K562 (cell line): ENCODE results near the gene PARD6B. TPM values are rescaled to one million over a fixed set of nuclear protein-coding genes. Genes with fewer than 3 reads are reported as not detected.

Experiments used
- BCOR ChIP-seq: fragments of 450-650 bp; IDR thresholded peaks from 2 replicates; pipeline ENCODE4 v1.6.1; 2016
- CBX5 ChIP-seq: IDR thresholded peaks from 2 replicates; pipeline ENCODE4 v1.6.1; 2014; ENCODE audit warnings: low read depth, borderline replicate concordance
- EHMT2 ChIP-seq: fragments of 450-650 bp; IDR thresholded peaks from 2 replicates; pipeline ENCODE4 v1.6.1; 2018; ENCODE audit warnings: antibody characterized with exemption
- ELF2 ChIP-seq: fragments of 250-450 bp; sonication (Bioruptor Pico); IDR thresholded peaks from 2 replicates; pipeline ENCODE4 v1.5.0; 2021; ENCODE audit warnings: mild to moderate bottlenecking
- ERF ChIP-seq: fragments of 450-650 bp; formaldehyde crosslinking; IDR thresholded peaks from 2 replicates; pipeline ENCODE4 v1.4.0; 2020; ENCODE audit warnings: mild to moderate bottlenecking, mixed read lengths
- GATAD2B ChIP-seq: fragments of 450-650 bp; IDR thresholded peaks from 2 replicates; pipeline ENCODE4 v1.6.1; 2017; ENCODE audit warnings: mild to moderate bottlenecking, borderline replicate concordance
- HMG20B ChIP-seq: fragments of 250-450 bp; sonication (Bioruptor Pico); IDR thresholded peaks from 2 replicates; pipeline ENCODE4 v1.5.0; 2021; ENCODE audit warnings: mild to moderate bottlenecking
- HOXB6 ChIP-seq: fragments of 250-450 bp; sonication (Bioruptor Pico); IDR thresholded peaks from 2 replicates; pipeline ENCODE4 v1.5.1; 2022; ENCODE audit warnings: mild to moderate bottlenecking, borderline replicate concordance
- IRF2 ChIP-seq: sonication (generic); formaldehyde crosslinking; IDR thresholded peaks from 2 replicates; pipeline ENCODE4 v1.8.1; 2022; ENCODE audit warnings: mild to moderate bottlenecking, missing genetic modification reagents
- KLF1 ChIP-seq: fragments of 450-650 bp; IDR thresholded peaks from 2 replicates; pipeline ENCODE4 v1.6.1; 2016; ENCODE audit warnings: missing genetic modification characterization, missing compliant biosample characterization
- NEUROD1 ChIP-seq: fragments of 150-350 bp; IDR thresholded peaks from 2 replicates; pipeline ENCODE4 v1.6.1; 2014; ENCODE audit warnings: borderline replicate concordance, low read length, low read depth; ENCODE audit not compliant: partially characterized antibody
- NR2F6 ChIP-seq: fragments of 450-650 bp; formaldehyde crosslinking; IDR thresholded peaks from 2 replicates; pipeline ENCODE4 v1.4.0; 2020; ENCODE audit warnings: mild to moderate bottlenecking
- SETDB1 ChIP-seq: IDR thresholded peaks from one replicate; pipeline ENCODE4 v1.6.1; 2012; ENCODE audit warnings: low read length, control low read depth, inconsistent platforms
- TAF15 ChIP-seq: fragments of 200-400 bp; formaldehyde crosslinking; IDR thresholded peaks from 2 replicates; pipeline ENCODE4 v1.6.1; 2017; ENCODE audit warnings: mild to moderate bottlenecking, low read depth, low read length, moderate library complexity
- TAF7 ChIP-seq: fragments of 450-650 bp; IDR thresholded peaks from 2 replicates; pipeline ENCODE4 v1.6.1; 2016; ENCODE audit warnings: missing genetic modification characterization, missing compliant biosample characterization
- TOE1 ChIP-seq, 2 experiments: fragments of 450-650 bp in 1 of 2; sonication (generic) in 1 of 2; formaldehyde crosslinking in 1 of 2; IDR thresholded peaks; 2 replicates each; pipeline versions ENCODE4 v1.7.1 to v1.8.0; 2016 to 2022; ENCODE audit warnings: borderline replicate concordance in 2 of 2, mild to moderate bottlenecking in 2 of 2, antibody characterized with exemption in 1 of 2, inconsistent platforms in 1 of 2, low read depth in 1 of 2, missing genetic modification reagents in 1 of 2, moderate library complexity in 1 of 2
- ZBED1 ChIP-seq: IDR thresholded peaks from 2 replicates; pipeline ENCODE4 v1.6.1; 2014
- ZNF133 ChIP-seq: fragments of 250-450 bp; sonication (Bioruptor Pico); IDR thresholded peaks from 2 replicates; pipeline ENCODE4 v1.4.0; 2020; ENCODE audit warnings: mild to moderate bottlenecking
- ZNF324 ChIP-seq: fragments of 250-450 bp; sonication (Bioruptor Pico); IDR thresholded peaks from 2 replicates; pipeline ENCODE4 v1.4.0; 2020; ENCODE audit warnings: mild to moderate bottlenecking
- ZNF785 ChIP-seq: fragments of 250-450 bp; sonication (Bioruptor Pico); IDR thresholded peaks from 2 replicates; pipeline ENCODE4 v1.4.0; 2020; ENCODE audit warnings: mild to moderate bottlenecking
- polyA plus RNA-seq, 8 experiments: library from polyadenylated mRNA; depleted of rRNA in 4 of 8; stranded (reverse) in 5 of 8; unstranded in 3 of 8; fragments of >200 nt; fragmentation: Nextera tagmentation in 2 of 8; fragmentation: Illumina TruSeq in 1 of 8; extraction: Ambion mirVana in 2 of 8; extraction: Trizol in 1 of 8; gene quantifications; 2 replicates each; pipeline versions ENCODE4 v1.2.1 to v1.2.3, GENCODE V29; 2011 to 2014; ENCODE audit warnings: inconsistent platforms in 1 of 8, missing spikeins in 1 of 8
- total RNA-seq, 7 experiments: library from RNA; depleted of rRNA in 6 of 7; stranded (reverse); fragments of >200 nt in 6 of 7; fragmentation: Illumina TruSeq in 2 of 7; extraction: Trizol in 2 of 7; gene quantifications; 2 replicates each; pipeline versions ENCODE4 v1.2.1 to v1.2.3, GENCODE V29; 2011 to 2021; ENCODE audit warnings: low replicate concordance in 1 of 7
- TF ChIP-seq, protein P1 (sequence below): fragments of 250-450 bp; sonication (Bioruptor Pico); IDR thresholded peaks from 2 replicates; pipeline ENCODE4 v1.9.0; 2021; ENCODE audit warnings: mild to moderate bottlenecking, inconsistent platforms
- TF ChIP-seq, protein P2 (sequence below): IDR thresholded peaks from 2 replicates; pipeline ENCODE4 v1.6.1; 2016; ENCODE audit warnings: missing genetic modification characterization, missing compliant biosample characterization
- TF ChIP-seq, protein P3 (sequence below): fragments of 450-650 bp; IDR thresholded peaks from 2 replicates; pipeline ENCODE4 v1.6.1; 2016; ENCODE audit warnings: low read depth, mild to moderate bottlenecking, moderate library complexity
- TF ChIP-seq, protein P4 (sequence below): IDR thresholded peaks from 3 replicates; pipeline ENCODE4 v1.6.1; 2011; ENCODE audit warnings: borderline replicate concordance, mild to moderate bottlenecking; ENCODE audit not compliant: insufficient read length, insufficient read depth

The PARD6B gene
- total and polyA plus RNA-seq, 9 of the 15 experiments (the other 6 are each of a cell fraction or from before 2014, with no cell fraction given), result 1.7 to 12.3 (median 5.5) TPM

DNA sequence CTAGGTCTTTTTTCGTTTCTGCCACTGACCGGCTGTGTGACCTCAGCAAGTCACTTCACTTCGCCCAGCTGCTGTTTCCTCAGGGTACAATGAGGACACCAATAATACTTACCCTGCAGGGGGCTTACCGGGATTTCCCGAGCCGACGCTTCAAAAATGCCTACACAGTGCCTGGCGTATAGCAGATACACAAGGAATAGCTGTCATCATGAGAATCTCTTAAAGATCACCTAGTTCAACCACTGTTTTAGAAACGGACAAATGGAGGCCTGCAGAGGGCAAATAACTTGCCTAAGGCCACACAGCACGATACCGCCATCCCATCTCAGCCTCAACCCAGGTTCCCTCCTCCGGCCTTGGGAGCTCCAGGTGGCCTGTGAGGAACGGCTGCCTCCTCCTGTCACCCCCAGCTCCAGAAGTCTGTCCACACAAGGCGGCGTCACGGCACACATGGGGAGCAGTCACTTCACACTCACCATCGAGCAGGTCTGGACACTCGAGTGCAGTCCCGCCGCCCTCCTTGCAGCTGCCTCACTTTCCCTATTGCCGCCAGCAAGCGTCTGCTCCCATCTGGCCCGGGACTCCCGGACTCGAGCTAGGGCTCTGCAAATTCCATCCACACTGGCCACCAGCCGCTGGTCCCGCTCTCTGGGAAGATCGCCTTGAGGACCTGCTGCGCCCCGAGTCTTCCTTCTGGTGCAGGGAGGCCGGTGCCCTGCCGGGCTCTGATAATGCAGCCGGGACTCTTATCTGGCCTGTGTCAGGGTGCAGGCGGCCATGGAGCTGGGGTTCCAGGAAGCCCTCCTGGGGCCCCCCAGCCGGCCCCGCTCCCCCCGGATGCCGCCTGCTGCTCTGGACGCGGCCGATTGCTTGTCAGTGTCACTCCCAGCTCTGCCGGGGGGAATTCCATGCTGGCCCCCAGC, 40.5 kb upstream of the PARD6B start, which contains the start of gene RIPOR3 (continued):
- TF ChIP-seq ERF (CRISPR knock-in tag) (no peak; the same call in 1 of the 2 replicates), HOXB6 (CRISPR knock-in tag) (no peak), IRF2 (CRISPR knock-in tag) (no peak), ELF2 (no peak), TAF7 (no peak), KLF1 (tag) (no peak), ZNF324 (0 out of 2 replicates have a peak, but pooled peaks have one; percentile 8), CBX5 (no peak), BCOR (peak; percentile 82; the same call in 1 of the 2 replicates), NEUROD1 (peak; percentile 84), TOE1 (IDR thresholded peaks at IDR 0.05; ENCODE audit: borderline replicate concordance) (no peak; the same call in none of the 2 replicates), TOE1 (CRISPR knock-in tag; IDR thresholded peaks at IDR 0.05; ENCODE audit: borderline replicate concordance, low read depth) (no peak), TAF15 (no peak), HMG20B (CRISPR knock-in tag) (no peak), ZNF133 (no peak), EHMT2 (no peak), ZBED1 (0 out of 2 replicates have a peak, but pooled peaks have one; percentile 65), GATAD2B (peak; percentile 96), ZNF785 (CRISPR knock-in tag) (no peak), SETDB1 (no peak), NR2F6 (CRISPR knock-in tag) (no peak)
- TF ChIP-seq, protein P1, sequence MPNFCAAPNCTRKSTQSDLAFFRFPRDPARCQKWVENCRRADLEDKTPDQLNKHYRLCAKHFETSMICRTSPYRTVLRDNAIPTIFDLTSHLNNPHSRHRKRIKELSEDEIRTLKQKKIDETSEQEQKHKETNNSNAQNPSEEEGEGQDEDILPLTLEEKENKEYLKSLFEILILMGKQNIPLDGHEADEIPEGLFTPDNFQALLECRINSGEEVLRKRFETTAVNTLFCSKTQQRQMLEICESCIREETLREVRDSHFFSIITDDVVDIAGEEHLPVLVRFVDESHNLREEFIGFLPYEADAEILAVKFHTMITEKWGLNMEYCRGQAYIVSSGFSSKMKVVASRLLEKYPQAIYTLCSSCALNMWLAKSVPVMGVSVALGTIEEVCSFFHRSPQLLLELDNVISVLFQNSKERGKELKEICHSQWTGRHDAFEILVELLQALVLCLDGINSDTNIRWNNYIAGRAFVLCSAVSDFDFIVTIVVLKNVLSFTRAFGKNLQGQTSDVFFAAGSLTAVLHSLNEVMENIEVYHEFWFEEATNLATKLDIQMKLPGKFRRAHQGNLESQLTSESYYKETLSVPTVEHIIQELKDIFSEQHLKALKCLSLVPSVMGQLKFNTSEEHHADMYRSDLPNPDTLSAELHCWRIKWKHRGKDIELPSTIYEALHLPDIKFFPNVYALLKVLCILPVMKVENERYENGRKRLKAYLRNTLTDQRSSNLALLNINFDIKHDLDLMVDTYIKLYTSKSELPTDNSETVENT (CRISPR knock-in tag), result no peak
- TF ChIP-seq, protein P2, sequence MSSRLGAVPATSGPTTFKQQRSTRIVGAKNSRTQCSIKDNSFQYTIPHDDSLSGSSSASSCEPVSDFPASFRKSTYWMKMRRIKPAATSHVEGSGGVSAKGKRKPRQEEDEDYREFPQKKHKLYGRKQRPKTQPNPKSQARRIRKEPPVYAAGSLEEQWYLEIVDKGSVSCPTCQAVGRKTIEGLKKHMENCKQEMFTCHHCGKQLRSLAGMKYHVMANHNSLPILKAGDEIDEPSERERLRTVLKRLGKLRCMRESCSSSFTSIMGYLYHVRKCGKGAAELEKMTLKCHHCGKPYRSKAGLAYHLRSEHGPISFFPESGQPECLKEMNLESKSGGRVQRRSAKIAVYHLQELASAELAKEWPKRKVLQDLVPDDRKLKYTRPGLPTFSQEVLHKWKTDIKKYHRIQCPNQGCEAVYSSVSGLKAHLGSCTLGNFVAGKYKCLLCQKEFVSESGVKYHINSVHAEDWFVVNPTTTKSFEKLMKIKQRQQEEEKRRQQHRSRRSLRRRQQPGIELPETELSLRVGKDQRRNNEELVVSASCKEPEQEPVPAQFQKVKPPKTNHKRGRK (tag), result no peak
- TF ChIP-seq, protein P3, sequence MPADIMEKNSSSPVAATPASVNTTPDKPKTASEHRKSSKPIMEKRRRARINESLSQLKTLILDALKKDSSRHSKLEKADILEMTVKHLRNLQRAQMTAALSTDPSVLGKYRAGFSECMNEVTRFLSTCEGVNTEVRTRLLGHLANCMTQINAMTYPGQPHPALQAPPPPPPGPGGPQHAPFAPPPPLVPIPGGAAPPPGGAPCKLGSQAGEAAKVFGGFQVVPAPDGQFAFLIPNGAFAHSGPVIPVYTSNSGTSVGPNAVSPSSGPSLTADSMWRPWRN, result 0 out of 2 replicates have a peak, but pooled peaks have one; percentile 51
- TF ChIP-seq, protein P4, sequence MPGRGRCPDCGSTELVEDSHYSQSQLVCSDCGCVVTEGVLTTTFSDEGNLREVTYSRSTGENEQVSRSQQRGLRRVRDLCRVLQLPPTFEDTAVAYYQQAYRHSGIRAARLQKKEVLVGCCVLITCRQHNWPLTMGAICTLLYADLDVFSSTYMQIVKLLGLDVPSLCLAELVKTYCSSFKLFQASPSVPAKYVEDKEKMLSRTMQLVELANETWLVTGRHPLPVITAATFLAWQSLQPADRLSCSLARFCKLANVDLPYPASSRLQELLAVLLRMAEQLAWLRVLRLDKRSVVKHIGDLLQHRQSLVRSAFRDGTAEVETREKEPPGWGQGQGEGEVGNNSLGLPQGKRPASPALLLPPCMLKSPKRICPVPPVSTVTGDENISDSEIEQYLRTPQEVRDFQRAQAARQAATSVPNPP, result no peak
